GM23338 (cell line): ENCODE data around the gene HMGCS1. TPM values are rescaled to one million over a fixed set of nuclear protein-coding genes. Genes with fewer than 3 reads are reported as not detected.

Source experiments
- ATAC-seq: fragments of 200-7000 bp; cut with Tn5 transposase; 3 replicates; pipeline ENCODE4 v1.9.1; 2020
- DNase-seq: peaks from one replicate; pipeline ENCODE4 v3.0.0-alpha.2; 2015; ENCODE audit warnings: low spot score
- H2AFZ ChIP-seq: fragments of 200-600 bp; sonication (generic); 2 replicates; pipeline ENCODE4 v1.8.0; 2016; ENCODE audit warnings: antibody characterized with exemption, mild to moderate bottlenecking, moderate library complexity
- H3F3A ChIP-seq: fragments of 200-600 bp; sonication (generic); replicated peaks from 2 replicates; pipeline ENCODE4 v1.8.0; 2017; ENCODE audit warnings: antibody characterized with exemption, mixed run types, low read depth
- H3K27ac ChIP-seq: fragments of 200-600 bp; sonication (generic); 2 replicates; pipeline ENCODE4 v1.6.1; 2016; ENCODE audit warnings: low read depth
- H3K27me3 ChIP-seq: fragments of 200-600 bp; sonication (generic); 2 replicates; pipeline ENCODE4 v1.8.0; 2016; ENCODE audit warnings: mild to moderate bottlenecking, mixed run types, moderate library complexity; ENCODE audit not compliant: insufficient read depth
- H3K36me3 ChIP-seq: fragments of 200-600 bp; sonication (generic); 2 replicates; pipeline ENCODE4 v1.8.0; 2016; ENCODE audit warnings: mild to moderate bottlenecking; ENCODE audit not compliant: insufficient read depth
- H3K4me1 ChIP-seq: fragments of 200-600 bp; sonication (generic); 2 replicates; pipeline ENCODE4 v1.8.0; 2016; ENCODE audit warnings: mild to moderate bottlenecking, moderate library complexity; ENCODE audit not compliant: insufficient read depth
- H3K4me2 ChIP-seq: fragments of 200-600 bp; sonication (generic); 2 replicates; pipeline ENCODE4 v1.7.1; 2017; ENCODE audit warnings: mixed run types
- H3K4me3 ChIP-seq: fragments of 200-600 bp; sonication (generic); 2 replicates; pipeline ENCODE4 v1.6.1; 2016; ENCODE audit warnings: mixed run types
- H3K79me2 ChIP-seq: fragments of 200-600 bp; sonication (generic); replicated peaks from 2 replicates; pipeline ENCODE4 v1.8.0; 2017; ENCODE audit warnings: mild to moderate bottlenecking; ENCODE audit not compliant: insufficient read depth
- H3K9me2 ChIP-seq: fragments of 200-600 bp; sonication (generic); 2 replicates; pipeline ENCODE4 v1.8.0; 2017; ENCODE audit not compliant: insufficient read depth
- H4K20me1 ChIP-seq: fragments of 200-600 bp; sonication (generic); replicated peaks from 2 replicates; pipeline ENCODE4 v1.8.0; 2017; ENCODE audit warnings: mild to moderate bottlenecking; ENCODE audit not compliant: insufficient read depth
- H3K27ac Mint-ChIP-seq: 2 replicates; pipeline ENCODE4 v1.8.0; 2020; ENCODE audit warnings: inconsistent platforms, mild to moderate bottlenecking, moderate library complexity, mixed read lengths
- H3K27me3 Mint-ChIP-seq: 3 replicates; pipeline ENCODE4 v1.8.0; 2022; ENCODE audit warnings: low read depth, mild to moderate bottlenecking, moderate library complexity, mixed read lengths, inconsistent platforms; ENCODE audit not compliant: insufficient read depth, poor library complexity
- H3K36me3 Mint-ChIP-seq: 3 replicates; pipeline ENCODE4 v1.8.0; 2021; ENCODE audit warnings: low read depth, mild to moderate bottlenecking, inconsistent platforms, moderate library complexity, mixed read lengths
- H3K4me1 Mint-ChIP-seq: 3 replicates; pipeline ENCODE4 v1.8.0; 2020; ENCODE audit warnings: mild to moderate bottlenecking, inconsistent platforms, mixed read lengths
- H3K4me3 Mint-ChIP-seq: 3 replicates; pipeline ENCODE4 v1.8.0; 2021; ENCODE audit warnings: moderate library complexity, mild to moderate bottlenecking, inconsistent platforms, mixed read lengths
- H3K9me3 Mint-ChIP-seq: 3 replicates; pipeline ENCODE4 v1.8.0; 2020; ENCODE audit warnings: moderate library complexity, mild to moderate bottlenecking, inconsistent platforms, mixed read lengths
- CREB1 ChIP-seq: fragments of 250-450 bp; sonication (Bioruptor Pico); IDR thresholded peaks from 2 replicates; pipeline ENCODE4 v1.5.0; 2020; ENCODE audit warnings: low read depth, mild to moderate bottlenecking, moderate library complexity
- CTCF ChIP-seq, 2 experiments: fragments of 200-600 bp in 1 of 2; sonication (generic) in 1 of 2; conservative IDR thresholded peaks; 2 replicates each; pipeline versions ENCODE4 v1.5.1 to v1.6.1; 2016 to 2017; ENCODE audit warnings: antibody characterized with exemption in 2 of 2, low read depth in 2 of 2, mild to moderate bottlenecking in 2 of 2, moderate library complexity in 1 of 2
- ETS1 ChIP-seq: IDR thresholded peaks from 2 replicates; pipeline ENCODE4 v1.6.1; 2016; ENCODE audit warnings: antibody characterized with exemption
- EZH2phosphoT487 ChIP-seq: fragments of 200-600 bp; sonication (generic); IDR thresholded peaks from one replicate; pipeline ENCODE4 v1.8.1; 2018; ENCODE audit warnings: antibody characterized with exemption; ENCODE audit not compliant: unreplicated experiment
- JUNB ChIP-seq: IDR thresholded peaks from one replicate; pipeline ENCODE4 v1.6.1; 2016; ENCODE audit warnings: antibody characterized with exemption; ENCODE audit not compliant: unreplicated experiment
- NANOG ChIP-seq: IDR thresholded peaks from 2 replicates; pipeline ENCODE4 v1.6.1; 2016; ENCODE audit warnings: antibody characterized with exemption, borderline replicate concordance
- POLR2AphosphoS5 ChIP-seq: IDR thresholded peaks from 2 replicates; pipeline ENCODE4 v1.6.1; 2016; ENCODE audit warnings: antibody characterized with exemption, low read depth
- STAT1 ChIP-seq: IDR thresholded peaks from one replicate; pipeline ENCODE4 v1.6.1; 2016; ENCODE audit warnings: antibody characterized with exemption; ENCODE audit not compliant: unreplicated experiment
- ZNF462 ChIP-seq: fragments of 250-450 bp; sonication (Bioruptor Pico); IDR thresholded peaks from 2 replicates; pipeline ENCODE4 v1.5.0; 2020; ENCODE audit warnings: mild to moderate bottlenecking, moderate library complexity
- polyA plus RNA-seq: library from polyadenylated mRNA; unstranded; fragments of >200 nt; fragmentation: Nextera tagmentation; extraction: Ambion mirVana; gene quantifications from 2 replicates; pipeline ENCODE4 v1.2.1, GENCODE V29; 2016
- total RNA-seq: library from RNA; depleted of rRNA; stranded (reverse); fragments of >200 nt; shearing (Covaris generic); gene quantifications from 2 replicates; pipeline ENCODE4 v1.2.3, GENCODE V29; 2014

The HMGCS1 gene
- total and polyA plus RNA-seq, 2 experiments from 2014 or later = 172 to 278 TPM

- no peak for TF ChIP-seq ZNF462 (CRISPR knock-in tag)
- TF ChIP-seq POLR2AphosphoS5 = no peak; the same call in 1 of the 2 replicates
- TF ChIP-seq EZH2phosphoT487 = no peak
Observed at GRCh38 chr5:43286623-43287022, 26.6 kb downstream of the HMGCS1 start (continued).

- Histone ChIP-seq H3K4me2 (no peak overlapping the region), H3K9me2 (no peaks in the 10 kb centered on the region), H3K4me1 (no peaks in the 10 kb centered on the region), H3K4me3 (no peak overlapping the region), H3K27ac (no peak overlapping the region), H4K20me1 (no peaks in the 10 kb centered on the region; the same call in 1 of the 2 replicates), H3K27me3 (no peaks in the 10 kb centered on the region), H3K36me3 (no peaks in the 10 kb centered on the region), H3F3A (peaks cover 14% of the 10 kb centered on the region), H2AFZ (no peak overlapping the region), H3K79me2 (no peaks in the 10 kb centered on the region)
- no peaks in the 10 kb centered on the region; the same call in 2 of the 3 replicates for H3K36me3 Mint-ChIP-seq
- ATAC-seq (no peak), DNase-seq (no peak)
- H3K4me1 Mint-ChIP-seq = no peaks in the 10 kb centered on the region; the same call in 2 of the 3 replicates
- no peak overlapping the region for H3K4me3 Mint-ChIP-seq
- peaks cover 2% of the 10 kb centered on the region for H3K27me3 Mint-ChIP-seq
- H3K9me3 Mint-ChIP-seq = no peaks in the 10 kb centered on the region
- no peak overlapping the region for H3K27ac Mint-ChIP-seq
- TF ChIP-seq JUNB (no peak), STAT1 (no peak), ETS1 (no peak), CREB1 (CRISPR knock-in tag) (no peak), EZH2phosphoT487 (no peak), CTCF (conservative IDR thresholded peaks at IDR 0.05; ENCODE audit: low read depth in 2 of 2) (no peak), NANOG (no peak)
Observed at GRCh38 chr5:43281840-43282658, 31.2 kb downstream of the HMGCS1 start.
